Skeletal muscle cell (primary cell): Measurements from ENCODE around the gene BTBD3.

Experiments used
- DNase-seq: peaks from one replicate; pipeline ENCODE4 v3.0.0-alpha.2; 2010; ENCODE audit warnings: low read depth
- H3K4me3 ChIP-seq: 2 replicates; pipeline ENCODE4 v1.5.1; 2011; ENCODE audit warnings: low read depth, mild to moderate bottlenecking, control low read depth, low read length, moderate library complexity

Gene BTBD3

DNA sequence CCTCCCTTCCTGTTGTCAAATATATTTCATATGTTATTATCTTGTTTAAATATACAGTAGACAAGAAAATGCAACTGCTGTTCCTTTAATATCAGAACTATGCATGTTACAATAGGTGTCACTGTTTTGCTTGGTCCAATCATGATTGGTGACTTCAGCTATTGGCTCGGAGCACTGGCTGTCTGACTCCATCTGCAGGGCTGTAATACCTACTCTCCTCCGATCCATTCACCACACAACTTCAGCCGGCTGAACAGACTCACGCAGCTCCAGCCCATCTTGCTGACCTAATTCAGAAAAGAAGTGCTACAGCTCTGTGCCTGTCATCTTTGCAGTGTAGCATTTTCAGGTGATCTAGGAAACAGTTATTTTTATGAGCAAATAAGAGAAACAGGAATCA lies at the start of gene BTBD3:
Gene BTBD3 (plus strand): TSS at position 231 of the 400 bp plus-strand sequence. CDS start 383 bp downstream, outside the sequence.
- DNase-seq = peak; percentile 49
- H3K4me3 ChIP-seq = peak within 1 kb of the TSS; percentile 33

DNA sequence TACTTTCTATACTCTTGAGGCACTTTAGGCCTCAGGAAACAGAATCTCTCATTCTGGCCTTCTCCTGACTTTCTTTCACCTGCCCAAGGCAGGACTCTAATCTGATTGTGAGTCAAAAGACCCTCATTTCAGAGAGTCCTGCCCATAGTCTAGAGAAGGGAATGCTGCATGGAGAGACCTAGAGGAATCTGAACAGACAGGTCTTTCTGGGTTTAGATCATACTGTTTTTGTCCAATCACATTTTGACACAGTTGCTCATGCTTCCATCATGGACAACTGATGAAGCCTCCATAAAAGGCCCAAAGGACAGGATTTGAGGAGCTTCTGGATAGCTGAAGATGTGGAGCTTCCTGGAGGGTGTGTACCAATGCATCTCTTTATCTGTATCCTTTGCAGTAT lies 48.1 kb upstream of the BTBD3 start:
- no peak for DNase-seq
- H3K4me3 ChIP-seq = no peak overlapping the region

DNA sequence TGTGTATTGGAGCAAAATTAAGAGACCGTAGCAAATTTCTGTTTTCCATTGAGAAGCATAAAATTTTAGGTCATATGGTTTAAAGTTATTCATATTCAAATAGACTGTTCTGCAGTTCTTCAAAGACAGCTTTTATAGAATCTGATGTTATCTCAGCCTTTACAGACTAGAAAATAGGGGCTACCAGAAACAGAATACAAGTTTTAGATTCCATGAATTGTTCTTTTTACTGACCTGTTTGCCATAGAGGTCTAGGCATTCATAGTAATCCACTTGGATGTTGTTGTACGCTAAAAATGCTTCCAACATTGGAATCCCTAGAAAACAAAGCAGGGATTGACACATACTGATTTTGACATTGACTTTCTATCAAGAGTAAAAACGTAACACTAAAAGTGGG lies 47.3 kb upstream of the BTBD3 start:
- no peak for DNase-seq
- no peak overlapping the region for H3K4me3 ChIP-seq

DNA sequence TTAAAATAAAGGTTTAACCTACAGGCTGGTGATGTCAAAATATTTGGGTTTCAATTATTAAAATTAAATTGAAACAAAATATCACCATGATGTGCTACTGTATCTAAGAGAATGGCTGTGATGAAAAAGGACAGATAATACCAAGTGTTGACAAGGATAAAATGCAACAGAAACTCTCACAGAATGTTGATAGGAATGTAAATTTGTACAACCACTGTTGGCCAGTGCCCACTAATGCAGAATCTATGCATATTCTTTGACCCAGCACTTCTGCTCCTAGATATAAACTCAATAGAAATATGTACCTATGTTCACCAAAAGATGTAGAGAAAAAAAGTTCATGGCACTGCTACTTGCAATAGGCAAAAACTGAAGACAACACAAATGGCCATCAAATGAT lies 41.1 kb upstream of the BTBD3 start:
- H3K4me3 ChIP-seq = no peak overlapping the region
- no peak for DNase-seq

DNA sequence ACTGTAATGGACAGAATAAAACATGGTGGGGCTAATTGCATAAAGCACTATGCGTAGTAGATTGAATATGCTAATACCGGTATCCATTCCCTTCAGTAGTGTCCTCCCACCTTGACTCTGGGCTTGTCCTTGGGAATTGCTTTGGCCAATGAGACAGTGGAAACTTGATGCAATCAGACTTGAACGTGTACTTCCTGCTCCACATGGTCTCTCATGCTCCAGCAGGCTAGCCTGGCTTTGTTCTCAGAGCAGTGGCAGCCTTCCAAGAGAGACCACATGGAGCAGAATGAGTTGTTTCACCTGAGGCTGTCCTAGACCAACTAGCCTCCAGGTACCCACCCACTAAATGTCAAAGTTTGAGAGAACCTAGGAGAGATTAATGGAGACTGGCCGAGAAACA lies 37.0 kb upstream of the BTBD3 start:
- no peak for DNase-seq
- H3K4me3 ChIP-seq = no peak overlapping the region

DNA sequence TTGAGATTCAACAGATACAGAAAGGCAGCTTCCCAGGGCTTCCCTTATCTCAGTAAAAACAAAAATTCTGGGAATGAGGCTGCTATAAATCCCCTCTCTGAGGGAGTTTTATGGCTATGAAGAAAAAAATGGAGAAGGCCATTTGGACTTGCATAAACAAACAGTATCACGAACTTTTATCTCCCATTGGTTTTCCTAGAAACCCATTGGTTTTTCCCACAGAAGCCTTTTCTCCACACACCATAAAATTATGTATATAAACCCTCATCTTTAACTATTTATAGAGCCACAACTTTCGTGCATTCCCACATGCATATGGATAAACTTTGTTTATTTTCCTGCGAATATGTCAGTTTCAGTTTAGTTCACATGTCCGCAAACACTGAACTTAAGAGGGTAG lies 36.2 kb upstream of the BTBD3 start:
- no peak for DNase-seq
- no peak overlapping the region for H3K4me3 ChIP-seq

DNA sequence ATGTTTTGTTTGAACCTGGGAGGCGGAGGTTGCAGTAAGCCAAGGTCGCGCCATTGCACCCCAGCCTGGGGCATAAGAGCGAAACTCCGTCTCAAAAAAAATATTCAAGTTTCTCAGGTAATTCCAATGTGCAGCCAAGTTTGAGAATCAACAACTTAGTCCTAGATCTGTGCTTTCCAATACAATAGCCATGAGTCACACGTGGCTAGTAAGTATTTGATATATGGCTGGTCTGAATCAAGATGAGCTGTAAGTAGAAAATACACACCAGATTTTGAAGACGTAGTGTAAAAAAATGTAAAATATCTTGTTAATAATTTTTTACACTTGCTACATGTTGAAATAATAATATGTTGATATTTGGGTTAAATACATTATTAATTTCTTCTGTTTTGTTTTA lies 35.0 kb upstream of the BTBD3 start:
- no peak overlapping the region for H3K4me3 ChIP-seq
- no peak for DNase-seq

DNA sequence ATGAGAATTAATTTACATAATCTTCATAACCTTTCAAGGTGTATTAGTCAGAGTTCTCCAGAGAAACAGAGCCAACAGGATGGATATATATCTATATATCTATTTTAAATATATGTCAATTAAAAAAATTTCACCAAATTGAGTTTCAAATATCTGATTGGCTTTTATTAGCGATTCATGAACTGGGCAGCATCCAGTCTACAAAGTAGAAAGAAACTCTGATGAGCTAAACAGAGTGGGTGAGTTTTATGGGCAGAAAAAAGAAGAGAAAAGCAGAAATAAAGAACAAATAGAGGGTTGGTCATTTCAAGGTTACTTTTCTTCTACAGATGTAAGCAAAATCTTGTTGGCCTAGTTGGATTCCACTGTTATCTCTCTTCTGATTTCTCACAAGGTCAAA lies 29.0 kb upstream of the BTBD3 start:
- DNase-seq = no peak
- H3K4me3 ChIP-seq = no peak overlapping the region

DNA sequence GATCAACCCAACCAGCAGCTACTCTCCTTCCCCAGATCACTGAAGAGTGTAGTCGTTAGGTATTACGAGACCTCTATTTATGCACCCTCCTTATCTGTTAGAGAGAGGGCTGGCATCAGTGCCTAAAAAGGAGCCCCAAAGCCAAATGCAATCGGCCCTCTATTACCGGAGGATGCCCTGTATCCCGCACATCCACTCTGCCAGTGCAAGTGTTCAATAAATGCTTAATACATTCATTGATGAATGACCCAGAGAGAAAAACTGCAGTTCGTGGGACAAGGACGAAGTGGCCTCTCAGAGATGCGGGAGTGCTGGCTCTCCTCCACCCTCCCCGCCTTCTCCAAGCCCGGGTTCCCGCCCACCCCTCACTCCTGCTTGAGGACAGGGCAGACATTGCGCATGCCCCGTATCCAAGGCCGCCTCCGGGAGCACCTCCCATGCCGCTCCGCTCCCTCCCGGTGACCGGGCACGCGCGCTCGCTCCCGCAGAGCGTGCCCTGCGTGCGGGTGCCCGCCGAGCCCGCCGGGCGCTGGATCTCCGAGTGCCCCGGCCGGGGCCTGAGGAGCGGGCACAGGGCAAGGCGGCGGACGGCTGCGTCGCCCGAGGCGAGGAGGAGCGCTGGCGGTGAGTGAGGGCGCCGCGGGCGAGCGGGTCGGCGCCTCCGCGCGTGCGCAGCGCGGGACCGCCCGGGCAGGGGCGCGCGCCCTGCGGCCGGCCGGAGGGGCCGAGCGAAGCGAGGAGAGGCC lies 27.2 kb upstream of the BTBD3 start:
- H3K4me3 ChIP-seq = peak overlapping the region; percentile 73
- DNase-seq = peak; percentile 72

DNA sequence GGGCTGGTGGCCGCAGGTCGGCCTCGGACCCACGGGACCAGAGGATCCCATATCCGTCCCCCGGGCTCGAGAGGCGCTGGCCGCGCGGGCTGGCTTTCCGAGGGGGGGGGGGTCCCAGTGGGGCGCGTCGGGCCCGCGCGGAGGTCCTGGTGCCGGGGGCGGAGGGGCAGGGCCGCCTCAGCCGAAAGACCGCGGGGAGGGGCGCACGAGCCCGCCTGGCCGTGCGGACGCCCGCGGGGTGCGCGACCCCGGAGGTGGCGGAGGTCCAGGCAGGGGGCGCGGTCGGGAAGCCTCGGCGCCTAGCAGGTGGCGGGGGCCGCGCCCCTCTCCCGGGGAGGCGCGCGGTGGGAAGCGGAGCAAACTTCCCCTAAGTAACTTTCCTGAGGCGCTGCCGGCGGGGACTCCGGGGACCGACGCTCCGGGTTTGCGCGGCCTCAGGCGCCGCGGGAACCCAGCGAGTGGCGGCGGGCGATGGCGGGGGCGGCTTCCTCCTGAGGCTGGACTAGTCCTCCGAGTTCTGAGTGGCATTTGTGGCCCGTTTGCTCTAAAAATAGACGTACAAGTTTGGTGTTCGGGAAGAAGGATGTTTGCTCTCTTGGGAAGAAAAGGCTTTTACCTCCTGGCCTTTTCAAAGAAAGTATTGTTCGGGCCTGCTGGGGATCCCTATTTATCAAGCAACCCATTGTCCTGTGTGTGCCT lies 26.5 kb upstream of the BTBD3 start:
- DNase-seq = no peak
- H3K4me3 ChIP-seq = peak overlapping the region; percentile 73

DNA sequence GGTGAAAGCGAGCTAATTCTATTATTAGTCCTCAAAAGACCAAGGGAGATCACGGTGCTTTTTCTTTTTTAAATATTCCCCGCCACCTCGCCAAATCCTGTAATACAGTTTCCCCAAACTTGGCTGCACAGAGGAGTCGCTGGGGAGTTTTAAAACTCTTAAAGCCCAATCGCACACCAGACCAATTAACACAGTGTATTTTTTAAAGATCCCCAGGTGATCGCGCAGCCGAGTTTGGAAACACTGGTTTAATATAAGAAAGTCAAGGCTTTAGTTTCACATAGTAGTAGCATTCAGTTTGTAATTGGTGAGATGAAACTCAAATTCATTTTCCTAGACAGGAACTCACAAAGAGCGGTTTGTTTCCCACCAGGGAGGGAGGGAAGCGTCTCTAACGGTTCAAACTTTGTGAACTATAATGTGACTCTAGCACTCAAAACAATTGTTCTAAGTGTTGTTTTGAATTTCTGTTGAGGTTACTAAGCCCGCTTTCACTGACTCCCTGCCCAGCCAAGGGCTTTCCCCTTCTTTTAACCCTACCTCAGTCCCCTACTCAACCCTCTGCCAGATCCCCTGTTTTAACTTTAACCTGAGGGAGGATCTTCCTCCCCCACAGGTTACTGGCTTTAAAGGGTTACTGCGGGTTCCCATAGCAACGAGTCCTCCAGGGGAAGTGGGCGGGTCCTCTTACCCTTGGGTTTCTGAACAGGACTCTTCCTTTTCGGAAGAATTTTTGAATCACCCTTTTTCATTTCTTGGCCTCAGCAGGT lies 25.7 kb upstream of the BTBD3 start:
- DNase-seq = no peak

DNA sequence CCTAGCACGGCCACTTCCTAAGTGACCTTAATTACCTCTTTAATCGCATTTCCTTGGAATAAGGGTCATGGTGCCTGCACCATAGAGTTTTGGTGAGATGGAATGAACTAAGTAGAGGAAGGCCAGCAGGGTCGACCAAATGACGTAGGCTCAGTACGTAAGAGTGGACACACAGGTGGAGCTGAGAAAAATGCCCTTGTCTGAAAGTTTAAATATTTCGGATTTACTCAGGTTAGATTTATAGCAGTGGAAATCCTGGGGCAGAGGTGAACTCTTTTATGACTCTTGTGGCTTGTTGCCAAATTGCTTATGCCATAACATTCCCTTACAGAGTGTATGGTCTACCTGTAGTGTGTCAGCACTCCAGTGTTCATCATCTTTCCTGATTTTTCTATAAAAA lies 23.6 kb upstream of the BTBD3 start:
- no peak overlapping the region for H3K4me3 ChIP-seq
- DNase-seq = no peak

More for the DNA sequence above, 25.7 kb upstream of the BTBD3 start:
- H3K4me3 ChIP-seq = peak overlapping the region; percentile 73

DNA sequence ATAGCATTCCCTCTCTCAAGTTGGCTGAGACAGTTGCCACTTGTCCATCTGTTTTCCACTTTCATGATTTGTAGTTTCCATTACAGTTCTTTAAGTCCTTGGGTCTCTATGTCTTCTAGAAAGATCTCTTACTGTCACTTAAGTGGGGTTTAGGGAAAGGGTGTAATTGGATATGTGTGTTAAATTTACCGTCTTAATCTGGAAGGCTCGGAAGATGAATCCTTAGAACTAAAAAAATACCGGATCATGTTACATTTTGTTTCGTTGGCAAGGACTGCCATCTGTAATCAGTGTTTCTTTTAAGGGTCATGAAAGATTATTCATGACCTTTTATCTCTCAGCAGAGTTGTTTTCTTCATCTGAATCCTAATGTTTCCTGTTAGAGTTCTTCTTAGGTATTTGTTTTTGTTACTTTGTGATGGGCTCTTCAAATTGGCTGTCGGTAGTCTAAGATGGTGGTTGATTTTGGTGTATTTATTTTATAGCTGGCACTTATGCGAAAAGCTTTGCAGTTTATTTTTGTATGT lies 21.8 kb upstream of the BTBD3 start:
- DNase-seq = no peak
- no peak overlapping the region for H3K4me3 ChIP-seq

DNA sequence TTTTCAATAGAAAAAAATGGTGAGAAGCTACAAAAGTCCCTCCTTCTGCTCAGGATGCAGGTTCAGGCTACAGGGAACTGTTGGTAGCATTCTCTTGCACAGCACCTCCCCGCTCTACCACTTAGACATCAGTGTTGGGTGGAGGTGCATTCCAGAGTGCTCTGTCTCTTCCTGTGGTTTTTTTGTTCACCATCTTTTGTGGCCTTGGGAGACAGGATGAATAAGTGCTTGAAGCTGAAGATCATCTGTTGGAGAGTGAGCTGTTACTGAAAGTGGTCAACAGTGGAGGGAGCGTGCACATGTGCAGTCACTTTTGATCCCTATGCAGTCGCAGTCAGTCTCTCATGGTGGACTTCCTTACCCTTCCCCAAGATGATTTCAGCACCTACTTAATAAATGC lies 16.6 kb upstream of the BTBD3 start:
- peak; percentile 65 for DNase-seq
- H3K4me3 ChIP-seq = no peak overlapping the region

DNA sequence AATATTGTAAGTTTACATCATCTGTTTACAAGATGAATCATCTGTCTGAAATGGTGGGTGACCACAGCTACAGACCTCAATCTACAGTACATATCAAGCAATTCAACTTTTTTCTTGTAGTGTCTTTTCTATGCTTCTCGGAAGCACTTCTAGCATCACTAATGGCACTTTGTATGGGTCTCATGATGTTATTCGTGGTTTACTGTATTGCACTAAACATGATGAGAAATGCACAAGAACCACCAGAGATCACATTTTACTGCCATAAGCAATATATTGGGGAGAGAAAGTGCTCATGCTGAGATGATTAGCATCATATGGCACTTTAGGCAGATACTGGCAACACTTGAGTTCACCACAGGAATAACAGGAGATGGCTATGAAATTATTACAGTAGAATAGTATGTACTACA lies 15.4 kb upstream of the BTBD3 start:
- no peak overlapping the region for H3K4me3 ChIP-seq
- DNase-seq = peak; percentile 58

DNA sequence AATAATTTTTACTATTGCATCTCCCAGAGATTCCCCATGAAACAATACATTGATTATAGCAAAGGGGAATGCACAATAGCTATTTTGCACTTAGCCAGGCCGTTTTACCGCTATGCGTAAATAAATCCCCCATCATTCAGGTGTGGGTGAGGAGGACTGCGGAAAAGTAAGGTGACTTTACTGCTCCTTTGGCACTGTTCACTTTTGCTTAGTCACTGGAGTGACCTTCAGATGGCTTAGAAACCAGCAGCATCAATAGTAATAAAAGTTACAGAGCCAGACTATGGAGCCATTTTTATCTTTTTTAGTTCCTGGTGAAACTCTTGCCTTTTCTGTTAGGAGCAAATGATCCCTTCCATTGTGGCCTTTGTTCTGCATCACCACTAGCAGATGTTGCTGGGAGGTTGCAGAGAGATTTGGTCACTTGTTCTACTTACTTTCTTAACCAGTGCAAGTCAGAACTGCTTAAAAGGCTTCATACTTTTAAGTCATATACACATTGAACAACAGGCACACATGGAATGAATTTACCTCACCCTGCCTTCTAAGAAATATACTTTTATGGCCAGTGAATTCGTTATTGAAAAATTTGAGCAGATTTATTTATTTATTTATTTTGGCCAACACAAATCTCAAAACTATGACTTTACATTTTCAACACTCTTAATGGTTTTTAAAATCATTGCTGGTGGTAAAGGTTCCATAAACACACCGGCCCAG lies 12.1 kb upstream of the BTBD3 start:
- no peak overlapping the region for H3K4me3 ChIP-seq
- DNase-seq = no peak

DNA sequence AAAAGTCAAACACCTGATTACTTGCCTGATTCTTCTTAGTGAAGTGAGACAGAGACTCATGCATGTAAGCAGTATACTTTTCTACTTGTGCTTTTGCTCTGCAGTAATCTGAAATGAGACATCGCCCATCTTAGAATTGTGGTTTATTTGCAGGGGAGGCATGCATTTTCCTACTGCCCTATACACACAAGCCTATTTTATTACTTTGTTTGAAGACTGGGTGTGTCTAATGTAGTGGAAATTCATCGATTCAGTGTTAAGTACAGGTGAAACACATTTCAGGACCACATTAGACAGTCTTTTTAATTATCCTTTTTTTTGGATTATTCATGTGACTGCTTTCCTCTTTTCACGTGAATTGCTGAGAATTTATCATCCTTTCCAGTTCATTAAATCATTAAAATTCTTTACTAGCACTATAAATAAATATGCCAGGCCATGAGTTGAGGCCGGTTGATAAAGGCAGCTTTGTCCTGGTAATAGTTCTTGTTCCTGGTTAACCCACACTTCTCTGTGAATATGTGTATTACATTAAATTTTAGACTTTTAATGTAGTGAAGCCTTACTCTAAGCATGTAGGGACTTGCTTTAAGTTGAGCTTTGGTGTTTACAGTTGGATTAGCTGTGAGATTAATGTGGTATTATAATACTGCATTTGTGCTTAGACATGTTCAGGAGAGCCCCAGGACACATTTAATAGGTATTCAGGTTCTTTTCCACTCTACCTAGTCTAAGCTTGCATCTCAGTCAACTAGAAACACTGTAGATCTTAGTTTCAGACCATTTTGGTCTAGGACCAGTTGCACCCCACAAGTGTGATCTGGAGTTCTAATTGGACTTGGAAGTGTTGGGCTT lies 10.8 kb upstream of the BTBD3 start:
- H3K4me3 ChIP-seq = no peak overlapping the region
- no peak for DNase-seq

DNA sequence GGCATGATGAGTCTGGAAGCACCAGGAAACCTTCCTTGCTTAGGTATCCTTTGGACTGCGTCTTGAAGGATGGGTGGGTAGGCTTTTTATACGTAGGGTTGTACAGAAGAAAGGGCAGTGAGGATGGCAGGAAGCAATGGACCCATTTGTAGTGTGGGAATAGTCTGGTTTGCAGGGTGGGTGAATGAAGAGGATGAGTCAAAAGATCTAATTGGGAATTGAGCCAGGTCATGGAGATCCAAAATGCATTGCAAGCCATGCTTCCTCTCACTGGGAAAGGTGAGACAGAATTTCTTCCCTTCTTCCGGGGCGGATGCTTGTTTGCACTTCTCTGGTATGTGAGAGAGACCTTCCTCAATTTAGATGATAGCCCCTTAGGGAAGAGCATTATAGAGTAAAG lies 10.1 kb upstream of the BTBD3 start:
- no peak for DNase-seq
- no peak overlapping the region for H3K4me3 ChIP-seq
